ENCODE results near the gene PPM1J. TPM values are rescaled to one million over a fixed set of nuclear protein-coding genes. Genes with fewer than 3 reads are reported as not detected.

Gene PPM1J
- total and polyA plus RNA-seq, 2 of the 8 experiments (the other 6 are each of a cell fraction or from before 2014, with no cell fraction given), result 19.4 to 31.6 TPM

- no peak for TF ChIP-seq CBX8 (IDR thresholded peaks at IDR 0.05; ENCODE audit: borderline replicate concordance, low read depth, low read length)
- no peak for TF ChIP-seq CTBP2 (IDR thresholded peaks at IDR 0.05; ENCODE audit: borderline replicate concordance, insufficient read depth, insufficient read length, low read length)
- no peak for TF ChIP-seq CEBPB (IDR thresholded peaks at IDR 0.05; ENCODE audit: low read depth, low read length)
- no peak for TF ChIP-seq RNF2 (IDR thresholded peaks at IDR 0.05; ENCODE audit: borderline replicate concordance, low read depth, low read length, missing control alignments, poor library complexity, severe bottlenecking)
- TF ChIP-seq, protein P1, sequence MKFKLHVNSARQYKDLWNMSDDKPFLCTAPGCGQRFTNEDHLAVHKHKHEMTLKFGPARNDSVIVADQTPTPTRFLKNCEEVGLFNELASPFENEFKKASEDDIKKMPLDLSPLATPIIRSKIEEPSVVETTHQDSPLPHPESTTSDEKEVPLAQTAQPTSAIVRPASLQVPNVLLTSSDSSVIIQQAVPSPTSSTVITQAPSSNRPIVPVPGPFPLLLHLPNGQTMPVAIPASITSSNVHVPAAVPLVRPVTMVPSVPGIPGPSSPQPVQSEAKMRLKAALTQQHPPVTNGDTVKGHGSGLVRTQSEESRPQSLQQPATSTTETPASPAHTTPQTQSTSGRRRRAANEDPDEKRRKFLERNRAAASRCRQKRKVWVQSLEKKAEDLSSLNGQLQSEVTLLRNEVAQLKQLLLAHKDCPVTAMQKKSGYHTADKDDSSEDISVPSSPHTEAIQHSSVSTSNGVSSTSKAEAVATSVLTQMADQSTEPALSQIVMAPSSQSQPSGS (IDR thresholded peaks at IDR 0.05; ENCODE audit: low read length), result no peak
- no peak for TF ChIP-seq PHF8 (conservative IDR thresholded peaks at IDR 0.05; ENCODE audit: low read depth, low read length)
- TF ChIP-seq GABPA (IDR thresholded peaks at IDR 0.05; ENCODE audit: borderline replicate concordance, insufficient read depth, low read length), result no peak
- TF ChIP-seq RBBP5 (IDR thresholded peaks at IDR 0.05; ENCODE audit: borderline replicate concordance, low read depth, low read length), result peak; percentile 43; the same call in 1 of the 2 replicates
- peak; percentile 49 for TF ChIP-seq ASH2L (IDR thresholded peaks at IDR 0.05; ENCODE audit: low read length)
- TF ChIP-seq SIN3A (conservative IDR thresholded peaks at IDR 0.05 in 1 of 2, IDR thresholded peaks at IDR 0.05 in 1 of 2; ENCODE audit: low read depth in 1 of 2, low read length in 2 of 2), result no peak
- peak; percentile 91 for TF ChIP-seq SUZ12 (IDR thresholded peaks at IDR 0.05; ENCODE audit: low read length)
- TF ChIP-seq, protein P2, sequence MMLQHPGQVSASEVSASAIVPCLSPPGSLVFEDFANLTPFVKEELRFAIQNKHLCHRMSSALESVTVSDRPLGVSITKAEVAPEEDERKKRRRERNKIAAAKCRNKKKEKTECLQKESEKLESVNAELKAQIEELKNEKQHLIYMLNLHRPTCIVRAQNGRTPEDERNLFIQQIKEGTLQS (IDR thresholded peaks at IDR 0.05; ENCODE audit: insufficient read depth, low read depth, low read length), result no peak
- TF ChIP-seq BACH1 (IDR thresholded peaks at IDR 0.05; ENCODE audit: low read length), result no peak; the same call in none of the 2 replicates
- no peak for TF ChIP-seq KDM1A (IDR thresholded peaks at IDR 0.05; ENCODE audit: borderline replicate concordance, low read length)
- TF ChIP-seq CHD2 (IDR thresholded peaks at IDR 0.05; ENCODE audit: low read length), result no peak
- TF ChIP-seq TAF1 (IDR thresholded peaks at IDR 0.05; ENCODE audit: low read depth, low read length), result no peak
- no peak for TF ChIP-seq POU5F1 (IDR thresholded peaks at IDR 0.05; ENCODE audit: low read depth, low read length)
- TF ChIP-seq EGR1 (IDR thresholded peaks at IDR 0.05; ENCODE audit: borderline replicate concordance, low read depth, low read length), result no peak
Observed at GRCh38 chr1:112744009-112744578, 29.0 kb upstream of the PPM1J start (continued).

Data from H1 (cell line).